IPS DF 4.7 (cell line): ENCODE results near the gene HOXB9.

Experiments used
- DNase-seq: peaks from one replicate; pipeline ENCODE4 v3.0.0-alpha.2; 2013; ENCODE audit warnings: low spot score; ENCODE audit errors: extremely low read depth

HOXB9 gene

DNA sequence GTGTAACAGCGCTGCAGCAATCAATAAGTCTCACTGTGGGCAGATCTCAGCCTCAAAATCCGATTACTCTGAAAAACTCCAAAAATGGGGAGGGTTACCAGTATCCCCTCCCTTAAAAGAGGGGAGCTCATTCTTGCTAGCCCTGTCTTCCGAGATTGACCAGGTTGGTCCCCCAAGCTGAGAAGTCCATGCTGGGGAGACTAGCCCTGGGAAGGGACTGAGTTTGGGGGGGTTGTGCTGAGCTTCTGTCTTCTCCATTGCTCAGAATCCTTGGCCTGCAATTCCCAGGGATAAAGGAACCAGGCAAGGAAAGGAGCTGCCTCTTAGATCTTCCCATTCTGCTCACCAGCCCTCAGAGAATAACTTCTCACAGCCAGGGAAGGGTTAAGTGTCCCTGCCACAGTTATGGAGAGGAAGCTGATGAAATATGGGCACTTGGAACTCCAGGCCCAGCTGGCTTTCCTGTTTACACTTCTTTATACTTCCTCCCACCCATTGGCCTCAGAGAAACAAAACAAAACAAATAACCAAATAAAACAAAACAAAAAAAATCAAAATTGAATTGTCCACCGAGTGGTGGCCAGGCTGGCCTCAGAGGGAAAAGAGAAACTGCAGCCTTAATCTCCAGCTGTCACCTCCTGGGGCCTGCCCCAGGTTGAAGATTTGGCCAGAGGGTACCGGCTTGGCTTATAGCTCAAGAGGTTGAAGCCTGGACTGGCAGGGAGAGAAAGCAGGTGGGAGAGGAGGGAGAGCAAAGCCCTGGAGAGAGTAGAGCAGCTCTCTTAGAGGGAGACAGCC is 38.7 kb downstream of the HOXB9 start:
- DNase-seq = no peak

DNA sequence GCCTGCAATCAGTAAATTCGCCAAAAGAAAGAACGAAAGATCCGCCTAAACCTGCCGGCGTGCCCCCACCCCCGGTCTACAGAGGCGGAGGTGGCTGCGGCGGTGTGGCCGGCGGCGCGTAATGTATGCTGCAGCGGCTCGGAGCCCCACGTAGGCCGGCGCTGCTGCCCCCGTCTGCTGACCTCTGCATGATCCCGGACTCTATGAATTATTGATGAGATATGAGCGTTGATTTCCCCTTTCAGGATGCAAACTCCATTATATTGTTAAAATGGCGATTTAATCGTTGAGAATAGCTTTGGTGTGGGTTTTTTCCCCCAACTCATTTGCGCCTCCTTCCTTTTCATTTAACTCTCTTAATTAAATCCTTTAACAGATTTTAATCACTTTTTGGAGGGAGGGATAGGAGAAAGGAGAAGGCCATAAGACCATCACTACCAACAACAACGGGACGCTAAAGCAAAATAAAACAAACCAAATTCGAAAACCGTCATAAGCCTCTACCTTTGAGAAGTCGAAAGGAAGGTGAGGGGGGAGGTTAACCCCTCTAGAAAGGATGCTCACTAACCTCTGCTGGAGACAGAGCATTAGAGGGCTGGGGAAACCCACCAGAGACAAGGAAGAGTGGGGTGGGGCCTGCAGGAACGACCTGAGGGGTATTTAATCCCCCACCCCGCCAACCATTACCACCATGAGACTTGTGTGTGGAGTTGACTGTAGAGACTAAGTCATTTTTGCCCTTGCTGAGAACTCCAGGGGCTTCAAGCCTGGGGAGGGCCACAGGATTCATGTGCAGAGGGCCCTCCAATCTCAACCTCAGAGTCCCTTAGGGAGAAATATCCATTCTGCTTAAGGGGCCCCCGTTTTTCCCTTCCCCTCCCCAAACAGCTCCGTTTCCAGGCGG is 39.6 kb downstream of the HOXB9 start:
- DNase-seq = no peak

DNA sequence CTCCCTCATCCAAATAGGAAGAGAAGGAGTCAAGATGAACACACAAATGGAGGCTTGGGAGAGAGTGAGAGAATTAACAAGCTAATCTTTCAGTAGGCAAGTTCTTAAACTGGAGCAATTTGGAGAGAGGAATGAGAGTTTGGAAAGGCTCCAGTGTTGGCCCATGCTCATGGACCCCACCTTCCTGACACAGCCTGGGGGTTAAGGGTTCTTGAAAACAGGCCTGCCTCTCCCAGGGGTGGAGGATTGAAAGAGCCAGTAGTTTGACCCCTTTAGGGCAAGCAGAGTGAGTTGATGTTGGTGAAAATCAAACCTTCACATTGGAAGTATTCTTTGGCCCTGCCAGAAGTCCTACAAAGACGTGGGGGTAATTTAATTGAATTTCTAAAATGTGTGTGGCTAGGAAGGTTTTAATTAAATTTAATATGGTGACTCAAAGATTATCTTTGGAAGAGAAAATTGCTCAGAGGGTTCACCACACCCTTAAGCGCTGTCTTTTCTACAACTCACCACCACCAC is 41.9 kb downstream of the HOXB9 start:
- no peak for DNase-seq

DNA sequence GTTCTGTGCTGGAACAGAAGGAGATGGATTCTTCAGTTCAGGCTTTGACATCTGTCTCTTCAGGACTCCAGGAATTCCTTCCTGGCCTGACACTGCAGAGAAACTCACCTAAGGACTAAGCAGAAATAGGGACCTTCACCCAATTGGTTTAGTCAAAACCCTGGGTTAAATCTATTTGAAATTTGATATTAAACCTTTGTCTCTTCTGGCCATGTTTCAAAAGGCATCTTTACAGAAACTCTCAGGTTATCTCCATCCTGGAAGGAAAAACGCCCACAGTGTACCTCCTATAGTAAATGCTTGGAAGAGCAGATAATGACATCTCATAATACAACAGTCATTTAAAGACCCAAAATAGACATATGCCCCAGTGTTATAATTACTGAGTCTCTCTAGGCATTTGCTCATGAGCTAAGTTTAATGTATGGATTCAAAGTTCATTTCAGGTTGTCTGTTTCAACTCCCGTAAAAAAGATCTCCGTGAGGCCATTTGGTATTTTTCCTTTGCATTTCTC is 42.4 kb downstream of the HOXB9 start:
- DNase-seq = no peak

DNA sequence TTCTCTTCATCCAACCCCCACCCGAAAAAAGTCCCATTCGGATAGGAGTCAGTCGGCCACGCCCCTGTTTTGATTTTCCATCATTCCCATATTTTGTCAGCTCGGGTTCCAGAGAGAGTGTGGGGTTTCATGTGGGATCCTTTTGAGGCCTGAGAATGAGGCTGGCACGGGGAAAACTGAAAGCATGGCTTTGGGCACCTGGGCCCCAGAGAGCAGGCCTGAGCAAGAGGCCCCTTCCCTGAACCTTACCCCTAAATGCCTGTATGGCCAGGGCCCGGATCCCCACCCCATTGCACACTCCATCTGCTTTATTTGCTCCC is 43.4 kb downstream of the HOXB9 start:
- DNase-seq = no peak

DNA sequence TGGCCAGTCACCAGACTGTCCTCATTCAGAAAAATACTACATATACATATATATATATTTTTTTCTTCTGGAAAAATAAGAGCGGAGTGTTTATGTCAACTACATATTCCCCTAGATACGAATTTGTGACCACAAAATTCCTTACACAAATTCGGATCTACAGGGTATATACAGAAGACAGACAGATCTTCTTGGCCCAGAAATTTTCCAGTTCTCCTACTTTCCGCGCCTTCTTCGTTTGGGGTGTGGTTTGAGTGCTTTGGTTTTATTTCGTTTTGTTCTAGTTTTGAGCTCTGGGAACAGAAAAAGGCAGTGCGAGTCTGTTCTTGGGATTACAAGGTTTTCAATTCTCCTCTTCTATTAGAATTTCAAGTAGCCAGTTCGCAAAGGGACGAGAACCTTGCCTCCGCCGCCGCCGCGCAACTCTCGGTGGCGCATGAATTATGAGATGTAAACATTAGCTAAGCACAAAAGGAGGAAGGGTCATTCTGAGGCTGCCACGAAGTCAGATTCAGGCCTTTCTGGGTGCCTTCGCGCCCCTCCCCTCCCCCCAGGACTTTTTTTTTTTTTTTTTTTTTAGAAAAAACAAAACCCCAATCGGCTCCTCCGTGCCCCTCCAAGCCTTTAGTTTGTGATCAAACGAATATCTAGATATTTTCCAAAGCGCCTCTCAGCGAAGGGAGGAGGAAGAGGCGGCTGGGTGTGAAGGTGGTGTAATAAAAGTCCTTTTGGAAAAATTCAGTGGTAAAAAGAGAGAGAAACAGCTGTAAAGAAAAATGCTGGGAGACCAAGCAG is 46.2 kb downstream of the HOXB9 start:
- DNase-seq = no peak

DNA sequence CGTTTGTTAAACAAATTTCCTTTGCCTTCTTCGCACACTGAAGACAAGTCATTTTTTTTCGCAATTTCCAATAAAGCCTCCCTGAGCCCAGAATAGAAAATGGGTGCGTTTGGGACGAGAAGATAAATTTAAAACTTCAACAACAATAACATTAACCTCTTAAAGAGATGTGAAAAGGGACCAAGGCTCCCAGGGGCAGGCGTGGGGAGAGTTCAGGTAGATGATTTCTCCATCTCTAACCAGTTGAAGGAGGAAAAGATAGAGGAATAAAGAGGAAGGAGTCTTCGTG is 46.7 kb downstream of the HOXB9 start:
- no peak for DNase-seq

DNA sequence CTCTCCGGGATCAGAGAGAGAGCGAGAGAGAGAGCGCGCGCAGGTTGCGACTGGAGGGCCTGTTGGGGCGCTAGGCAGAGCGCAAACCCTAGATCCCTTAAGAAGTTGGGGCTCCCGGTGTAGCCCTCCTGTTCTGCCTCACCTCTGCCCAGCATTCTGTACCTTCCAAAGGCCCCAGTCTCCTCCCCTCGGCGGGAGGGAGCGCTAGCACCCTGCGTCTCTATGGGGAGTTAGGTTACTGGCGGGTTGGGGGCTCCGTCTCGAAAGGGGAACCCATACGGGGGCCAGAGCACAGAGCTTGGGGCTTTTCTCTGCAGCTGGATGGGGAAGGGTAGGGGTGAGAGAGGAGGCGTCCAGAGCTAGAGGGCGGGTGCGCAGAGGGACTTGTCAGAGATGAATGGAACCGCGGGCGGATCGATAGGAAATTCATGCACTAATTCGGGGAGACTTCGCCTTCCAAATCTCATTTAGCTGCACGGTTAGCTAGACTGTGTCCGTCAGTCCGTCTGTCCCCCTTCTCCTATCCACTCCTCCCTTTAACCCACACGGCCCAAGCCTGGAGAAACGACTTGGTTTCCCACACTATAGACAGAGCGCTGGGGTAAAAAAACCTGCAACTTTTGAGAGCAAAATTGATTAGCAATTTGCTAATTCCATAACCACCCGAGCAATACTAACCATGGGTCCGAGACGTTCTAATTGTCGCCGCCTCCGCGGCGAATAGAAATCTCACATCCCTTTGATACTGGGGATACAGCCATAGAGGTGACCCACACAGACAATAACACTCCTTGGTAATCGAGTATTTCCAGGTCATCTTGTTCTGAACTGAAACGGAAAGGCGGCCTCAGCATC is 47.3 kb downstream of the HOXB9 start:
- no peak for DNase-seq

DNA sequence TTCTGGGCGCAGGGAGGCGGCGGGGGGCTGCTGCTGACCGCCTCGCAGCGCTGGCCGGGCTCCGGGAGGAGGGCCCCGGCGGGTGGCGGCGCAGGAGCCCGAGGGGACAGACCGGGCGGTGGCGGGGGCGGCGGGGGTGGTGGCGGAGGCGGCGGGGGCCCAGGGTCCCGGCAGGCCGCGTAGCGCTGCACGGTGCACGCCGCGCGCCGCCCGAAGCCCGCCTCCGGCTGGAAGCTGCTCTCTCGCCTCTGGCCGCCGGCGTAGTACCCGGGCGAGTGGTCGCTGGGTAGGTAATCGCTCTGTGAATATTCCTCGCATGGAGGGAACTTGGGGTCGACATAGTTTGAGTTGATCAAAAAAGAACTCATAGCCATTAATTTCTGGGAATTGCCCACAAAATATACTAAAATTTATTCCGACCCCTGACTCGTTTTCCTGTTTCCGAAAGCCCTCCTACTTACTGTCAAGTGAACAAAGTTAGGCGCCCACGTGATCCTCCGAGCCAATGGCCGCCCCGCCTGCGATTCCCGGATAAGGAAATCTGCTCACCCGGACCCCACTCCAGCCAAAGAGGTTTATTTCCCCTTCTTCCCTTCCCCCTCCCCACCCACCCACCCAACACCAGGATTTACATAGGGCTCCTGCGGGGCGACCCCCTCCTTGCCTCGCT is 48.1 kb downstream of the HOXB9 start, which contains the start of gene HOXB4:
TSS of gene HOXB4 (minus strand) at position 405 of the 670 bp plus-strand sequence. CDS start at position 374, 31 bp downstream.
- DNase-seq = no peak

DNA sequence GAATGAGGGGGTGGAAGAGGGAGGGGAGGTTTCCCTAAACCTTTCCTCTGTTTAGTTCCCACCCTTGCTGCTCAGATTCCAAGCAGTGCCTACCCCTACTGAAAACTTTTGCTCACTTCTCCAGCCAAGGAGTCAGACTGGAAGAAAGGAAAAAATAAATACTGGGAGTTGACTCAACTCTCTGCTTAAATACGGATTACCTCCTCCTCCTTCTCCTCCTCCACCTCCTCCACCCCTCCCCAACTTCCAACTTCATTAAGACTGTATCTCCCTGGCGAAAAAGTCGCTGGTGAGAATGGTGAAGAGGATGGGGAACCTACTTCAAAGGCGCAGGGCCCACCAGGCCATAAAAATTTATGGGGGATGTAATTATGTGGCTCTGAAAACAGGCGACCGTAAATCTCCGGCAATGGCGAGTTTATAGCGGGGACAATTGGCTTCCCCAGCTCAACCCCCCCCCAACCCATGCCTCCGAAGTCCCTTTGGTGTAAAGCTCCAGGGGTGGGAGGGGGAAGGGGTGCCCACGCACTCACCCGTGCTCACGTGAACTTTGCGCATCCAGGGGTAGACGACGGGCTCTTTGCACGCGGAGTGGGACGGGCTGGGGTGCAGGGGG is 48.7 kb downstream of the HOXB9 start:
- no peak for DNase-seq

DNA sequence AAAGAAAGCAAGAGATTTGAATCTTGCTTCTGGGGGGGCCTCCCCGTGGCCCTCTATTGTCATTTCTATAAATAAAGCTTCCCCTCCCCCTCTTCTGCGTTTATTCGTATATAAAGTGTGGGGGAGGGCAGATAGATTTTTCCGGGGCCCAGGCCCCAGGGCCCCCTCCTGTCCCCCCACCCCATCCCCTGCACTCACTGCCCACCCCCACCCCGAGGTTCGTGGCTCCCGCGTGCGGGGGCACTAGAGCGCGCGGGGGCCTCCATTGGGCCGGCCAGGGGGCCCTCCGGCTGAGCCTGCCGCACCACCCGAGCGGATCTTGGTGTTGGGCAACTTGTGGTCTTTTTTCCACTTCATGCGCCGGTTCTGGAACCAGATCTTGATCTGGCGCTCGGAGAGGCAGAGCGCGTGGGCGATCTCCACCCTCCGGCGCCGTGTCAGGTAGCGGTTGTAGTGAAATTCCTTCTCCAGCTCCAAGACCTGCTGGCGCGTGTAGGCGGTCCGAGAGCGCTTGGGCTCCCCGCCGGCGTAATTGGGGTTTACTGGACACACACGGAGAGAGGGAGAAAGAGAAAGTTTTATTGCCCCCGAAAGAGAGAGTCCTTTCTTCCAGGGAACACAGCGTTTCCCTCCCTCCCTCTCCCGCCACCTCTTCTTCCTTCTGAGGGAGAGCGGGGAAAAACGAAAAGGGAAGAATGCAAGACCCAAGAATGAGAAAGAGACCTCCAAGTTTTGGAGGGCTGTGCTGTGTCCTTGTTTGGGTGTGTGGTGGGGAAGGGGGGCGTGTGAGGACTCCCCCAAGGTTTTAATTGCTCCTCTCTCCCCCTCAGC is 49.5 kb downstream of the HOXB9 start:
- DNase-seq = no peak

DNA sequence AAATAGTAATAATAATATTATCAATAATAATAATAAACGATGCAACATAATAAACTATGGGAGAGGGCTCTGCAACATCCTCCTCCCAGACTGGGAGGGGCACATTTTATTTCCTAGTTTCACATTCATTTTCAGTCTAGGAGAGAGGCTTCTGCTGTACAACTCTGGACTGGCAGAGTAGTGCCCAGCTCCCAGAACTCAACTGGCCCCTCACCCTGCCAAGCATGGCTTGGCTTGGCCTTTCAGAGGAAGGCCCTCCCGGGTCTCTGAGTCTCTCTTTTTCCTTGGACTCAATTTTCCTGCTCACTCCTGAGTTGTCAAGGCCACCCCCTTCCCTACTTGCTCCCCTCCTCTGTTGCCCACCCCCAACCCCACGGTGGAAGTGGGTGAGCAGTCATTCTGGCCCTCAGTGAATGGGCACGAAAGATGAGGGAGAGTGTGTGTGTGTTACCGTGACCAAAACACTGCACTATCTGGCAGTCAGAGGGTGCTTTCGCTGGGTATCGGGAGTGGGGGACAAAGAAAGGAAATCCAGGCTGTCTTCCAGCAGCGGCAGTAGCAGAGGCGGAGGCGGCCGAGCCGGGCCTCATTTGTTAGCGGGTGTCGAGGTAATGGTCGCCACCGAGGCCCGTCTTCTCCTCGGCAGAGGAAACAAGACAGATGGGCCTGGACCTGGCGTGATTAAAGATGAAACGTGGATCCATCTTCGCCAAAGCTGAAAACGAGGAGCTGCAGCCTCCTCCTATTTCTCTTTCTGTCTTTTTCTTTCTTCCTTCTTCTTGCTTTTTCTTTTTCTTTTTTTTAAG is 50.3 kb downstream of the HOXB9 start:
- DNase-seq = no peak

DNA sequence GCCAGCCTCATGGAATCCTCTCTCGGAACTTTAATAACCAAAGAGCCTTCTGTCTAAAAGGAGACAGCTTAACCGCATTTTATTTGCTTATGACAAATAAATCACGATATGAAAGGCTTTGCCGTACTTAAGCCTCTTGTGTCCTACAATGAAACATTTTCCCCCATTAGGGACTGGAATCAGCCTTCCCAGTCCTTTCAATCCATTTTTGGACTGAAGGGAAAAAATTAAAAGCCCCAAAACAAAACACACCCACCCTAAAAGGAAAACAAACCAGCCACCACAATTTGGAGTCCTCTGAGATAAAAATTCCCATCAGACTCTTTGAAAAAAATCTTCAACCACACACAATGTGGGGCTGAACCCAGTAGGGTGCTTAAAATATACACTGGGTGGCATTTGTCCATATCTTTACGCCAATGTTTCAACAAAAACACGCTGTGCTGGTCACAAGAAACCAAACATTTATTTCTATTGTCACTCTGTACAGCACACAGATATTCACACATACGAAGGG is 51.0 kb downstream of the HOXB9 start:
- no peak for DNase-seq

DNA sequence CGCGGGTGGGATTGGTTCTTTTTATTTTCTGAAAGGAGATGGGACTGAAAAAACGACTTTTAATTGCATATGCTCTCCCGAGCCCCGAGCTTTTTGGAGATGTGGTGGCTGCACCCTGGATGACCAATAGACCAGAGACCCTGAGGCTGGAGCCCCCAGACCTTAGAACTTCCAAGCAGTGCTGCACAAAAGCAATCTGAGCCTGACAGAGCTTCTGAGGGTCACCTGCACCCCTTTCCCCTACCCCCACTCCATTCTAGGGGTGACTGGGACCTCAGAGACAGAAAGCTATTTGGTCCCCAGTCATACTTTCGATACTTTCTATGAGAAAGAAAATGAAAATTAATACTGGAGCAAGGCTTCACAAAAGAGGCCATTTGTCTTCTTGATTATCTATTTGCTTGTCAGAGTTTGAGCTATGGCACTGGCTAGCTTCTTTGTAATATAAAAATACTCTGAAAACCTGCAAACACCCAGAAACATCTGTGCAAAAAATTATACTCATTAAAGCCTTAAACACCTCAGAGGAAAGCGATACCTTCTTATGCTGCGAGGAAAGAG is 51.6 kb downstream of the HOXB9 start:
- no peak for DNase-seq

DNA sequence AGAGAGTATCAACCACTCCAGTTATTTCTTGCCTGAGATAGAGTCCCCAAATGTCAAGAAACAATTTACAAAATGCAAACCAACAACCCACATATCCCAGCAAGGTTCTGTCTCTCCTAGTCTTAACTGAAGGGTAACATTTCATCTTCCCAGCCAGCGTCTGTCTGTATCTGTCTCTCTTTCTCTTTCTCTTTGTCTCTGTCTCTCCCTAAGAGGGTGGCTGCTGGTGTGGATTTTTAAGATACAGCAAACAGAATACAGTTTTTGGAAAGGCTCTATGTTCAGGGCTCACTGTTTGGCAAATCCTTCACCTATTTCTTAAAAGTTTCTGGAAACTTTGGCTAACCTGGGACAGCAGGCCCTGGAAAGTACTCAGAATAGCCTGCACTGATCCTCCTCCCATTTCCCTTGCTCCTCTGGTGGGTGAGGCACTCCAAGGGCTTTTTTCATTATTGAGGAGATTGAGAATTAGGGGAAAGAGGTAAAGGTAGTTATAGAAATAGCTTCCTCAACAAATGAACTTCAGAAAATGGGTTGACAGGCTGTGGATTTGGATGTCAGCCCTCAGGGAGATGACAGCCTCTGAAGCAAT is 54.2 kb downstream of the HOXB9 start:
- no peak for DNase-seq
